PC-3 (cell line): ENCODE results near the gene PPFIBP1. TPM values are rescaled to one million over a fixed set of nuclear protein-coding genes. Genes with fewer than 3 reads are reported as not detected.

Experiments
- ATAC-seq: fragments of 200-7000 bp; cut with Tn5 transposase; 2 replicates; pipeline ENCODE4 v1.9.1; 2020; ENCODE audit warnings: mild to moderate bottlenecking, moderate library complexity
- BruUV-seq: library from RNA; stranded (reverse); fragments of 400-500 nt; replicated peaks from 2 replicates; lab custom pipeline; 2021; lab: Mats Ljungman, UMichigan
- CTCF ChIA-PET: fragments of 300-600 bp; sonication (Branson Sonifier 250); formaldehyde crosslinking; loops from one replicate; lab custom pipeline; 2022; ENCODE audit warnings: antibody characterized with exemption; lab: Charles Lee
- POLR2A ChIA-PET: fragments of 300-600 bp; sonication (Branson Sonifier 250); formaldehyde crosslinking; loops from one replicate; lab custom pipeline; 2022; ENCODE audit warnings: antibody characterized with exemption; ENCODE audit not compliant: unreplicated experiment; lab: Charles Lee
- DNase-seq: peaks from one replicate; pipeline ENCODE4 v3.0.0-alpha.2; 2015
- H2AFZ ChIP-seq: fragments of 300-600 bp; sonication (generic); 2 replicates; pipeline ENCODE4 v1.6.0; 2016; ENCODE audit warnings: antibody characterized with exemption, low read length
- H3F3A ChIP-seq: fragments of 300-600 bp; sonication (generic); one replicate; pipeline ENCODE4 v1.6.0; 2017; ENCODE audit warnings: antibody characterized with exemption, low read length, control low read depth, mild to moderate bottlenecking; ENCODE audit not compliant: unreplicated experiment
- H3K27ac ChIP-seq: fragments of 300-600 bp; sonication (generic); 2 replicates; pipeline ENCODE4 v1.5.1; 2016; ENCODE audit warnings: mild to moderate bottlenecking, low read length
- H3K27me3 ChIP-seq: fragments of 300-600 bp; sonication (generic); 2 replicates; pipeline ENCODE4 v1.6.1; 2016; ENCODE audit warnings: low read length, mixed read lengths
- H3K36me3 ChIP-seq: fragments of 300-600 bp; sonication (generic); 2 replicates; pipeline ENCODE4 v1.6.1; 2016; ENCODE audit warnings: low read depth, mixed run types, low read length, mixed read lengths
- H3K4me1 ChIP-seq: fragments of 300-600 bp; sonication (generic); 2 replicates; pipeline ENCODE4 v1.5.1; 2016; ENCODE audit warnings: low read length; ENCODE audit not compliant: insufficient read depth
- H3K4me2 ChIP-seq: fragments of 300-600 bp; sonication (generic); 2 replicates; pipeline ENCODE4 v1.6.0; 2016; ENCODE audit warnings: low read length
- H3K4me3 ChIP-seq: fragments of 300-600 bp; sonication (generic); 2 replicates; pipeline ENCODE4 v1.5.1; 2016; ENCODE audit warnings: mild to moderate bottlenecking, low read length, mixed read lengths
- H3K79me2 ChIP-seq: fragments of 300-600 bp; sonication (generic); 2 replicates; pipeline ENCODE4 v1.6.1; 2017; ENCODE audit warnings: low read length, mixed read lengths
- H3K9ac ChIP-seq: fragments of 300-600 bp; sonication (generic); 2 replicates; pipeline ENCODE4 v1.6.0; 2016; ENCODE audit warnings: mild to moderate bottlenecking, low read length
- H3K9me2 ChIP-seq: fragments of 300-600 bp; sonication (generic); replicated peaks from 2 replicates; pipeline ENCODE4 v1.6.1; 2016; ENCODE audit warnings: mixed run types, low read length, mixed read lengths
- H3K9me3 ChIP-seq: fragments of 300-600 bp; sonication (generic); 2 replicates; pipeline ENCODE4 v1.6.1; 2016; ENCODE audit warnings: low read length, mixed read lengths
- H4K20me1 ChIP-seq: fragments of 300-600 bp; sonication (generic); 2 replicates; pipeline ENCODE4 v1.6.1; 2016; ENCODE audit warnings: low read length, mixed read lengths
- EZH2 ChIP-seq: fragments of 300-600 bp; sonication (generic); IDR thresholded peaks from one replicate; pipeline ENCODE4 v1.6.1; 2017; ENCODE audit warnings: antibody characterized with exemption, mild to moderate bottlenecking, low read length; ENCODE audit not compliant: unreplicated experiment
- EZH2phosphoT487 ChIP-seq: fragments of 300-600 bp; sonication (generic); IDR thresholded peaks from 2 replicates; pipeline ENCODE4 v1.6.1; 2018; ENCODE audit warnings: mild to moderate bottlenecking, antibody characterized with exemption, low read length, borderline replicate concordance
- intact Hi-C: fragments of 100-400 bp; cut with micrococcal nuclease; formaldehyde crosslinking; loops from 2 replicates; pipeline ENCODE4 v1.9.0; 2023
- total RNA-seq: library from RNA; depleted of rRNA; stranded (reverse); fragments of >200 nt; gene quantifications from 2 replicates; pipeline ENCODE4 v1.2.3, GENCODE V29; 2014
- TF ChIP-seq, protein P1 (sequence below): fragments of 300-600 bp; sonication (generic); conservative IDR thresholded peaks from 2 replicates; pipeline ENCODE4 v1.5.1; 2017; ENCODE audit warnings: antibody characterized with exemption, low read depth, mild to moderate bottlenecking, low read length

PPFIBP1 gene
- total RNA-seq, 1 experiment from 2014 or later = 56.9 TPM

DNA sequence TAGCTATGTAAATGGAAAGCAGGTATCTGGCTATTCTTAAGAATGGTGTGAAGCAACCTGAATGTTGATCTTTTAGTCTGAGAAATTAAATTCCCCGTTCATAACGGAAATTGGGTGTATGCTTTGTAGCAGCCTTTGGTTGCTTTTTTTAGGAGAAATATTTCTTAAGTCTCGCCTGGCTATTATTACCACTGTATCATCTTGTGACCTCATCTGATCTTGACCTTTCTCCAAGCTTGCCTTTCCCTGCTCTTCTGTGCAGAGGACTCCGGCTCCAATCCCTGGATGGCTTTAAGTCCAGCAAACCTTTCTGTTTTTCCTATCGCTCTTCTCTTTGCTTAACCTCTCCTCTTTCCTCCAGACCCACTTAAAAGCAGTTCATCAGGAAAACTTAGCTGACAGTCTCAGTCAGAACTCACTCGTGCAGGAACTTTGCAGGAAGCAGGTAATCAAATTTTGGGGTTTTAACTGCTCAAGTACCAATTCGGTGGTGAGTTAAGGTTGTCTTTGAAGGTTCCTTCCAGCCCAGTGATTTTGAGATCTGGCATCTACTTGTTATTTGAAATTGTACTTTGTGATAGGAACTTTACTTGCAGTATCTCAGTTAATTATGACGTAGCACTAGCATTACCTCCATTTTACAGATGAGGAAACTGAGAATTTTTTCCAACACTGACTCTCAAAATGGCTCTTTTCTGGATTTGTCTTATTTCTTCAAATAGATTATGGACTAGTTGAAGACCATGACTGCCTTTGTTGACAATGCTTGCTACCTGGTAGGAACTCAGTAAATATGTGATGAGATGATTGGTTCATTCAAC, 14.1 kb downstream of the PPFIBP1 start:
- H3K4me2 ChIP-seq = no peak overlapping the region
- H3K4me3 ChIP-seq = no peak overlapping the region
- no peaks in the 10 kb centered on the region for H3F3A ChIP-seq
- H3K79me2 ChIP-seq = peaks cover 98% of the 10 kb centered on the region
- POLR2A ChIA-PET = interaction anchor here (0.6 to 0.7 kb wide), 2 partner anchors 207 to 743 kb away, joined by 3 to 5 read pairs; no protein-coding TSS in a partner anchor
- no peaks in the 10 kb centered on the region for H3K9me3 ChIP-seq
- no peaks in the 10 kb centered on the region for H3K27me3 ChIP-seq
- H4K20me1 ChIP-seq = no peaks in the 10 kb centered on the region
- H2AFZ ChIP-seq = no peak overlapping the region
- no peak for DNase-seq
- no peaks in the 10 kb centered on the region for H3K9me2 ChIP-seq
- no peak for TF ChIP-seq EZH2
- TF ChIP-seq EZH2phosphoT487 = no peak
- TF ChIP-seq, protein P1, sequence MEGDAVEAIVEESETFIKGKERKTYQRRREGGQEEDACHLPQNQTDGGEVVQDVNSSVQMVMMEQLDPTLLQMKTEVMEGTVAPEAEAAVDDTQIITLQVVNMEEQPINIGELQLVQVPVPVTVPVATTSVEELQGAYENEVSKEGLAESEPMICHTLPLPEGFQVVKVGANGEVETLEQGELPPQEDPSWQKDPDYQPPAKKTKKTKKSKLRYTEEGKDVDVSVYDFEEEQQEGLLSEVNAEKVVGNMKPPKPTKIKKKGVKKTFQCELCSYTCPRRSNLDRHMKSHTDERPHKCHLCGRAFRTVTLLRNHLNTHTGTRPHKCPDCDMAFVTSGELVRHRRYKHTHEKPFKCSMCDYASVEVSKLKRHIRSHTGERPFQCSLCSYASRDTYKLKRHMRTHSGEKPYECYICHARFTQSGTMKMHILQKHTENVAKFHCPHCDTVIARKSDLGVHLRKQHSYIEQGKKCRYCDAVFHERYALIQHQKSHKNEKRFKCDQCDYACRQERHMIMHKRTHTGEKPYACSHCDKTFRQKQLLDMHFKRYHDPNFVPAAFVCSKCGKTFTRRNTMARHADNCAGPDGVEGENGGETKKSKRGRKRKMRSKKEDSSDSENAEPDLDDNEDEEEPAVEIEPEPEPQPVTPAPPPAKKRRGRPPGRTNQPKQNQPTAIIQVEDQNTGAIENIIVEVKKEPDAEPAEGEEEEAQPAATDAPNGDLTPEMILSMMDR = no peak
- H3K36me3 ChIP-seq = peaks cover 11% of the 10 kb centered on the region
- no peak overlapping the region for H3K9ac ChIP-seq
- ATAC-seq = no peak
- intact Hi-C loops = no loop called here
- CTCF ChIA-PET = no interaction called here
- peaks cover 12% of the 10 kb centered on the region for H3K4me1 ChIP-seq
- no TSS peak for BruUV-seq
- H3K27ac ChIP-seq = no peak overlapping the region

GRCh38 chr12:27539191-27539631, 15.2 kb downstream of the PPFIBP1 start:
- TF ChIP-seq, protein P1 = no peak
- TF ChIP-seq EZH2phosphoT487 (no peak), EZH2 (no peak)
- ChIA-PET POLR2A (interaction anchor here (0.5 to 1.0 kb wide), 5 partner anchors 8 to 742 kb away, joined by 3 to 5 read pairs (median 3); partner anchors contain the start of gene PPFIBP1), CTCF (interaction anchor here (0.7 kb wide), 1 partner anchor 11 kb away, joined by 3 read pairs; no protein-coding TSS in a partner anchor)
- no peak overlapping the region for H3K4me2 ChIP-seq
- H3K9me2 ChIP-seq = no peaks in the 10 kb centered on the region
- H3F3A ChIP-seq = no peaks in the 10 kb centered on the region
- intact Hi-C loops = no loop called here
- no TSS peak for BruUV-seq
- H3K9me3 ChIP-seq = no peaks in the 10 kb centered on the region
- no peak overlapping the region for H3K27ac ChIP-seq
- peaks cover 97% of the 10 kb centered on the region for H3K79me2 ChIP-seq
- no peaks in the 10 kb centered on the region for H3K27me3 ChIP-seq
- H2AFZ ChIP-seq = no peak overlapping the region
- peak; percentile 38 for DNase-seq
- peaks cover 12% of the 10 kb centered on the region for H3K4me1 ChIP-seq
- H3K36me3 ChIP-seq = peaks cover 11% of the 10 kb centered on the region
- peak; percentile 98 for ATAC-seq
- H4K20me1 ChIP-seq = no peaks in the 10 kb centered on the region
- H3K9ac ChIP-seq = no peak overlapping the region
- H3K4me3 ChIP-seq = no peak overlapping the region
